B cell (primary cell): ENCODE results near the gene STAMBPL1. TPM values are rescaled to one million over a fixed set of nuclear protein-coding genes. Genes with fewer than 3 reads are reported as not detected.

Source experiments
- ATAC-seq: fragments of 200-7000 bp; cut with Tn5 transposase; one replicate; pipeline ENCODE4 v1.10.0; 2021; ENCODE audit warnings: low read depth, mild to moderate bottlenecking, moderate number of reproducible peaks, moderate library complexity
- CTCF ChIA-PET: fragments of 350-600 bp; sonication (Branson Sonifier 250); formaldehyde crosslinking; loops from one replicate; lab custom pipeline; 2021; ENCODE audit warnings: antibody characterized with exemption, inconsistent platforms; lab: Charles Lee
- POLR2A ChIA-PET: fragments of 350-600 bp; sonication (Branson Sonifier 250); formaldehyde crosslinking; loops from one replicate; lab custom pipeline; 2021; ENCODE audit warnings: antibody characterized with exemption; lab: Charles Lee
- DNase-seq: peaks from one replicate; pipeline ENCODE4 v3.0.0; 2013
- H2AFZ ChIP-seq: 2 replicates; pipeline ENCODE4 v1.6.1; 2012; ENCODE audit warnings: mild to moderate bottlenecking, low read depth, low read length; ENCODE audit not compliant: insufficient read depth, poor library complexity, severe bottlenecking
- H3K27ac ChIP-seq, 2 donors: 1 replicate in 1 of 2; 2 replicates in 1 of 2; pipeline ENCODE4 v1.5.1; 2012 to 2013; ENCODE audit warnings: low read length in 2 of 2, mild to moderate bottlenecking in 2 of 2, moderate library complexity in 1 of 2
- H3K27me3 ChIP-seq, 4 experiments: fragments of 200-600 bp in 1 of 4; sonication (generic) in 1 of 4; replicated peaks in 1 of 4; 1 replicate in 2 of 4; 2 replicates in 2 of 4; pipeline versions ENCODE4 v1.6.1 to v1.7.0; 2013 to 2016; ENCODE audit warnings: low read length in 3 of 4, mild to moderate bottlenecking in 2 of 4, mixed read lengths in 1 of 4, moderate library complexity in 1 of 4; ENCODE audit not compliant: insufficient read depth in 4 of 4, control insufficient read depth in 3 of 4; ENCODE audit errors: control extremely low read depth in 1 of 4
- H3K36me3 ChIP-seq, 2 experiments: replicated peaks in 1 of 2; 1 replicate in 1 of 2; 2 replicates in 1 of 2; pipeline versions ENCODE4 v1.6.1 to v1.7.1; 2013; ENCODE audit warnings: low read length in 1 of 2; ENCODE audit not compliant: insufficient read depth in 2 of 2, control insufficient read depth in 1 of 2; ENCODE audit errors: control extremely low read depth in 1 of 2, extremely low read depth in 1 of 2
- H3K4me1 ChIP-seq, 2 donors: fragments of 200-600 bp in 1 of 2; sonication (generic) in 1 of 2; 1 replicate in 1 of 2; 2 replicates in 1 of 2; pipeline versions ENCODE4 v1.5.1 to v1.6.1; 2013 to 2017; ENCODE audit warnings: low read length in 2 of 2; ENCODE audit not compliant: control insufficient read depth in 2 of 2, insufficient read depth in 2 of 2
- H3K4me2 ChIP-seq: replicated peaks from 2 replicates; pipeline ENCODE3; 2012; ENCODE audit warnings: mild to moderate bottlenecking, low read depth, low read length; ENCODE audit not compliant: poor library complexity, severe bottlenecking
- H3K4me3 ChIP-seq, 5 experiments: fragments of 200-600 bp in 1 of 5; sonication (generic) in 1 of 5; 1 replicate in 3 of 5; 2 replicates in 2 of 5; pipeline versions ENCODE4 v1.5.1 to v1.7.0; 2011 to 2016; ENCODE audit warnings: low read length in 4 of 5, mild to moderate bottlenecking in 4 of 5, low read depth in 2 of 5, control low read depth in 1 of 5, moderate library complexity in 1 of 5; ENCODE audit not compliant: insufficient read depth in 1 of 5; ENCODE audit errors: control extremely low read depth in 1 of 5, extremely low read depth in 1 of 5
- H3K79me2 ChIP-seq: fragments of 200-600 bp; sonication (generic); one replicate; pipeline ENCODE4 v1.6.0; 2016; ENCODE audit warnings: low read length; ENCODE audit not compliant: control insufficient read depth, insufficient read depth
- H3K9ac ChIP-seq: fragments of 200-600 bp; sonication (generic); 2 replicates; pipeline ENCODE4 v1.6.1; 2017; ENCODE audit warnings: mild to moderate bottlenecking, low read length, moderate library complexity
- H3K9me3 ChIP-seq, 3 donors: one replicate each; pipeline versions ENCODE4 v1.6.1 to v1.7.1; 2013; ENCODE audit warnings: low read length in 2 of 3; ENCODE audit not compliant: control insufficient read depth in 2 of 3, insufficient read depth in 1 of 3; ENCODE audit errors: control extremely low read depth in 1 of 3
- H4K20me1 ChIP-seq: 2 replicates; pipeline ENCODE4 v1.6.0; 2012; ENCODE audit warnings: mild to moderate bottlenecking, low read length; ENCODE audit not compliant: insufficient read depth, control insufficient read depth, poor library complexity, severe bottlenecking
- H3K27ac Mint-ChIP-seq: one replicate; pipeline ENCODE4 v1.8.0; 2021; ENCODE audit warnings: mixed read lengths
- H3K27me3 Mint-ChIP-seq: one replicate; pipeline ENCODE4 v1.8.0; 2021; ENCODE audit warnings: mixed read lengths
- H3K4me1 Mint-ChIP-seq: one replicate; pipeline ENCODE4 v1.8.0; 2021; ENCODE audit warnings: mixed read lengths
- H3K4me3 Mint-ChIP-seq: one replicate; pipeline ENCODE4 v1.8.0; 2021; ENCODE audit warnings: mixed read lengths
- H3K9me3 Mint-ChIP-seq: one replicate; pipeline ENCODE4 v1.8.0; 2022; ENCODE audit warnings: mixed read lengths; ENCODE audit not compliant: insufficient read depth
- EZH2 ChIP-seq: IDR thresholded peaks from 2 replicates; pipeline ENCODE4 v1.6.1; 2012; ENCODE audit warnings: borderline replicate concordance, low read depth, mild to moderate bottlenecking, moderate library complexity, low read length; ENCODE audit not compliant: insufficient read depth, poor library complexity, severe bottlenecking
- WGBS: methylation state at CpG from one replicate; pipeline ENCODE4 v1.1.5; 2013; ENCODE audit warnings: missing lambda C conversion rate; ENCODE audit not compliant: insufficient coverage; 5-methylcytosine and 5-hydroxymethylcytosine counted together
- intact Hi-C: fragments of 100-400 bp; cut with micrococcal nuclease; formaldehyde crosslinking; loops from one replicate; pipeline ENCODE4 v1.10.0; 2022
- polyA plus RNA-seq: library from polyadenylated mRNA; depleted of rRNA; stranded (reverse); fragments of >200 nt; gene quantifications from 2 replicates; pipeline ENCODE4 v1.2.3, GENCODE V29; 2012
- total RNA-seq, 2 donors: library from RNA; stranded (reverse); fragments of 120-200 nt in 1 of 2; gene quantifications; 1 replicate in 1 of 2; 2 replicates in 1 of 2; pipeline versions ENCODE4 v1.2.3 to v1.2.4, GENCODE V29; 2013 to 2022
- TF ChIP-seq, protein P1 (sequence below): fragments of 200-600 bp; IDR thresholded peaks from one replicate; pipeline ENCODE4 v1.8.0; 2022; ENCODE audit warnings: antibody characterized with exemption, mild to moderate bottlenecking

STAMBPL1 gene
- total and polyA plus RNA-seq, 2 donors (not counting 1 experiment from before 2014, with no cell fraction given) = 50.3 to 64.2 TPM

DNA sequence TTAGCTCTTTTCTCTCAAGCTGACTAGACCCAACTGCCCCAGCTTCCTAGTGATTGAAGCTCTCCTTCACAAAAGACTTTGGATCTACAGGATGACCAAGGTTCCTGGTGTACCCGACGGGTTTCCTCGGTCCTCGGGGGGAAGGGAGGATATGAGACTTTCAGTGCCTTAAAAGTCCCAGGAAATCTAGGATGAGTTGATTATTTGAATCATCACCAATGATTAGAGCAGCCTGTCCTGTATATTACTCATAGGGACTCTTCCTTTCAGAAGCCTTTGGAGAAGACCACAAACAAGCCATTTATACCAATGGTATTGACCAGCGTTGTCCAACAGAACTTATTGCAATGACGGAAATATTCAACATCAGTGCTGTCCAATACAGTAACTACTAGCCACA lies 78.7 kb downstream of the STAMBPL1 start:
- no peak overlapping the region for H3K4me3 Mint-ChIP-seq
- no peaks in the 10 kb centered on the region for H3K79me2 ChIP-seq
- ATAC-seq (no peak), DNase-seq (no peak)
- intact Hi-C loops = no loop called here
- H3K9ac ChIP-seq = no peak overlapping the region
- H3K9me3 Mint-ChIP-seq = no peaks in the 10 kb centered on the region
- no peaks in the 10 kb centered on the region for H3K4me1 ChIP-seq
- no peaks in the 10 kb centered on the region for H4K20me1 ChIP-seq
- H3K4me3 ChIP-seq = no peak overlapping the region
- TF ChIP-seq EZH2 = no peak
- TF ChIP-seq, protein P1, sequence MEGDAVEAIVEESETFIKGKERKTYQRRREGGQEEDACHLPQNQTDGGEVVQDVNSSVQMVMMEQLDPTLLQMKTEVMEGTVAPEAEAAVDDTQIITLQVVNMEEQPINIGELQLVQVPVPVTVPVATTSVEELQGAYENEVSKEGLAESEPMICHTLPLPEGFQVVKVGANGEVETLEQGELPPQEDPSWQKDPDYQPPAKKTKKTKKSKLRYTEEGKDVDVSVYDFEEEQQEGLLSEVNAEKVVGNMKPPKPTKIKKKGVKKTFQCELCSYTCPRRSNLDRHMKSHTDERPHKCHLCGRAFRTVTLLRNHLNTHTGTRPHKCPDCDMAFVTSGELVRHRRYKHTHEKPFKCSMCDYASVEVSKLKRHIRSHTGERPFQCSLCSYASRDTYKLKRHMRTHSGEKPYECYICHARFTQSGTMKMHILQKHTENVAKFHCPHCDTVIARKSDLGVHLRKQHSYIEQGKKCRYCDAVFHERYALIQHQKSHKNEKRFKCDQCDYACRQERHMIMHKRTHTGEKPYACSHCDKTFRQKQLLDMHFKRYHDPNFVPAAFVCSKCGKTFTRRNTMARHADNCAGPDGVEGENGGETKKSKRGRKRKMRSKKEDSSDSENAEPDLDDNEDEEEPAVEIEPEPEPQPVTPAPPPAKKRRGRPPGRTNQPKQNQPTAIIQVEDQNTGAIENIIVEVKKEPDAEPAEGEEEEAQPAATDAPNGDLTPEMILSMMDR = no peak
- WGBS = no CpG with 5 or more reads among the region's 6 CpGs
- CTCF ChIA-PET = interaction anchor here (0.6 to 1.0 kb wide), 2 partner anchors 22 to 24 kb away, joined by 3 read pairs; no protein-coding TSS in a partner anchor
- H3K4me2 ChIP-seq = no peak overlapping the region
- H2AFZ ChIP-seq = no peak overlapping the region
- H3K27me3 Mint-ChIP-seq = no peaks in the 10 kb centered on the region
- no peaks in the 10 kb centered on the region for H3K27me3 ChIP-seq
- POLR2A ChIA-PET = no interaction called here
- no peak overlapping the region for H3K27ac ChIP-seq
- H3K36me3 ChIP-seq = no peaks in the 10 kb centered on the region
- no peaks in the 10 kb centered on the region for H3K4me1 Mint-ChIP-seq
- H3K27ac Mint-ChIP-seq = no peak overlapping the region
- H3K9me3 ChIP-seq = peaks cover under 1 to 4% (median 1%) of the 10 kb centered on the region in 3 donors

DNA sequence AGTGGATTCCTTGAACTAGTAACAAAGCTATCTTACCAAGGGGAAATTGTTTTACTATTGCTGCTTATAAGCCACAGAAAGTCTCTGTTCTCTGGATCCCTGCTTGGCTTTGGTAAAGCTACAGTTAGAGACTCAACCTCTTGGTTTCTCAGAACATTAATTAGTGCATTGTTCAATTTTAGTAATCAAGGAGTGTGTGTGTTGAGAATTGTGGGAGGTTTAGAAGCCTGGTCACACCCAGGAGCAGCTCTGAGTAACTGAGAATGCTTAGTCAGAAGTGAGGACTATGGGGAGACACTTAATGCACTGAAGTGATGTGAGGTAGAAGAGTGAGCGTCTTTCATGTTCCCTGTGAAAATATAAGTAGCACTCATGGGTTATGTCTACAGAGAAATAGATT lies 80.8 kb downstream of the STAMBPL1 start:
- no peaks in the 10 kb centered on the region for H3K9me3 ChIP-seq
- H3K4me3 Mint-ChIP-seq = no peak overlapping the region
- no peaks in the 10 kb centered on the region for H3K27me3 ChIP-seq
- H3K9ac ChIP-seq = no peak overlapping the region
- TF ChIP-seq EZH2 = no peak
- TF ChIP-seq, protein P1 = no peak
- POLR2A ChIA-PET = no interaction called here
- no CpG with 5 or more reads among the region's 1 CpG for WGBS
- no peaks in the 10 kb centered on the region for H3K27me3 Mint-ChIP-seq
- no peak overlapping the region for H3K27ac Mint-ChIP-seq
- no peak overlapping the region for H3K4me3 ChIP-seq
- no peaks in the 10 kb centered on the region for H3K9me3 Mint-ChIP-seq
- no peaks in the 10 kb centered on the region for H3K79me2 ChIP-seq
- H3K4me1 ChIP-seq = no peaks in the 10 kb centered on the region
- H3K4me1 Mint-ChIP-seq = no peaks in the 10 kb centered on the region
- no peak for ATAC-seq
- DNase-seq = no peak
- CTCF ChIA-PET = interaction anchor here (1.4 kb wide), 1 partner anchor 26 kb away, joined by 3 read pairs; no protein-coding TSS in a partner anchor
- no peak overlapping the region for H2AFZ ChIP-seq
- no peaks in the 10 kb centered on the region for H4K20me1 ChIP-seq
- no peak overlapping the region for H3K27ac ChIP-seq
- no peak overlapping the region for H3K4me2 ChIP-seq
- intact Hi-C loops = no loop called here
- H3K36me3 ChIP-seq = no peaks in the 10 kb centered on the region
